Endodermal cell (in vitro differentiated cells): ENCODE measurements around the gene ARHGAP33. TPM values are rescaled to one million over a fixed set of nuclear protein-coding genes. Genes with fewer than 3 reads are reported as not detected.

ENCODE experiments used
- DNase-seq: peaks from one replicate; pipeline ENCODE4 v3.0.0-alpha.2; 2017
- H3K27ac ChIP-seq: 2 replicates; pipeline ENCODE4 v1.5.1; 2013; ENCODE audit warnings: mild to moderate bottlenecking, low read depth, low read length, moderate library complexity
- H3K27me3 ChIP-seq: 2 replicates; pipeline ENCODE4 v1.6.1; 2013; ENCODE audit warnings: mild to moderate bottlenecking, low read length, moderate library complexity; ENCODE audit not compliant: insufficient read depth, control insufficient read depth, poor library complexity, severe bottlenecking
- H3K36me3 ChIP-seq: 2 replicates; pipeline ENCODE4 v1.7.0; 2013; ENCODE audit warnings: mild to moderate bottlenecking, low read length, moderate library complexity; ENCODE audit not compliant: control insufficient read depth, insufficient read depth
- H3K4me1 ChIP-seq: one replicate; pipeline ENCODE4 v1.7.0; 2013; ENCODE audit warnings: low read length; ENCODE audit not compliant: control insufficient read depth, insufficient read depth
- H3K4me3 ChIP-seq: 2 replicates; pipeline ENCODE4 v1.5.1; 2013; ENCODE audit warnings: mild to moderate bottlenecking, low read length, moderate library complexity
- H3K9ac ChIP-seq: 2 replicates; pipeline ENCODE4 v1.6.1; 2013; ENCODE audit warnings: mild to moderate bottlenecking, low read length, moderate library complexity; ENCODE audit not compliant: poor library complexity, severe bottlenecking; ENCODE audit errors: extremely low read depth
- H3K9me3 ChIP-seq: 2 replicates; pipeline ENCODE4 v1.6.1; 2013; ENCODE audit warnings: mild to moderate bottlenecking, low read length, moderate library complexity; ENCODE audit not compliant: control insufficient read depth
- H3K27ac Mint-ChIP-seq: 2 replicates; pipeline ENCODE4 v1.8.0; 2020; ENCODE audit warnings: mixed read lengths
- H3K27me3 Mint-ChIP-seq: 2 replicates; pipeline ENCODE4 v1.8.0; 2021; ENCODE audit warnings: mild to moderate bottlenecking, mixed read lengths; ENCODE audit not compliant: insufficient read depth
- H3K36me3 Mint-ChIP-seq: 2 replicates; pipeline ENCODE4 v1.8.0; 2020; ENCODE audit warnings: low read depth, mixed read lengths
- H3K4me1 Mint-ChIP-seq: 2 replicates; pipeline ENCODE4 v1.8.0; 2020; ENCODE audit warnings: mixed read lengths
- H3K4me3 Mint-ChIP-seq: 2 replicates; pipeline ENCODE4 v1.8.0; 2020; ENCODE audit warnings: mild to moderate bottlenecking, moderate library complexity, mixed read lengths
- H3K9me3 Mint-ChIP-seq: 2 replicates; pipeline ENCODE4 v1.8.0; 2020; ENCODE audit warnings: mild to moderate bottlenecking, mixed read lengths
- CTCF ChIP-seq: fragments of 200-600 bp; sonication (generic); conservative IDR thresholded peaks from 2 replicates; pipeline ENCODE4 v1.5.0; 2021; ENCODE audit warnings: antibody characterized with exemption, mild to moderate bottlenecking
- WGBS, 2 experiments: methylation state at CpG; one replicate each; pipeline versions ENCODE4 v1.1.5 to v1.1.7; 2013; ENCODE audit warnings: missing lambda C conversion rate in 2 of 2, mixed read lengths in 1 of 2; ENCODE audit not compliant: insufficient coverage in 1 of 2, insufficient read length in 1 of 2; 5-methylcytosine and 5-hydroxymethylcytosine counted together
- total RNA-seq, 2 donors: library from RNA; stranded (reverse); fragmentation: NEBNext Ultra II Directional in 1 of 2; extraction: Animal tissue kit (Norgen Biotek cat#: 25700) in 1 of 2; gene quantifications; 2 replicates in 1 of 2; 3 replicates in 1 of 2; pipeline ENCODE4 v1.2.1, GENCODE V29; 2021

The ARHGAP33 gene
- total RNA-seq, 2 donors from 2014 or later: 12.7 to 15.0 TPM

- Histone ChIP-seq H3K4me1 (no peaks in the 10 kb centered on the region), H3K36me3 (peaks cover 72% of the 10 kb centered on the region), H3K9ac (no peak overlapping the region), H3K27me3 (no peaks in the 10 kb centered on the region), H3K27ac (no peak overlapping the region), H3K9me3 (no peaks in the 10 kb centered on the region), H3K4me3 (no peak overlapping the region)
- H3K27ac Mint-ChIP-seq: no peak overlapping the region
- TF ChIP-seq CTCF: no peak
- H3K36me3 Mint-ChIP-seq: peaks cover 63% of the 10 kb centered on the region
- H3K27me3 Mint-ChIP-seq: no peaks in the 10 kb centered on the region
- no peaks in the 10 kb centered on the region for H3K9me3 Mint-ChIP-seq
- H3K4me1 Mint-ChIP-seq: no peaks in the 10 kb centered on the region
- no peak overlapping the region for H3K4me3 Mint-ChIP-seq
- DNase-seq: no peak
- WGBS, 2 experiments: 91 to 98% methylated on average over 4 to 5 of the region's 5 CpGs
These were observed 40.5 kb upstream of the ARHGAP33 start for GRCh38 chr19:35734889-35735288.

- H3K27ac ChIP-seq: no peak overlapping the region
- no peak for DNase-seq
- H3K36me3 Mint-ChIP-seq: peaks cover 49% of the 10 kb centered on the region
- H3K9ac ChIP-seq: no peak overlapping the region
- no peaks in the 10 kb centered on the region for H3K9me3 Mint-ChIP-seq
- H3K36me3 ChIP-seq: peaks cover 56% of the 10 kb centered on the region
- no peak overlapping the region for H3K4me3 ChIP-seq
- H3K27me3 Mint-ChIP-seq: no peaks in the 10 kb centered on the region
- H3K4me1 Mint-ChIP-seq: no peaks in the 10 kb centered on the region
- 92 to 98% methylated on average over 11 to 22 of the region's 22 CpGs for WGBS, 2 experiments
- H3K27me3 ChIP-seq: no peaks in the 10 kb centered on the region
- no peak overlapping the region for H3K4me3 Mint-ChIP-seq
- H3K9me3 ChIP-seq: no peaks in the 10 kb centered on the region
- H3K27ac Mint-ChIP-seq: no peak overlapping the region
- peak; percentile 52 for TF ChIP-seq CTCF
- no peaks in the 10 kb centered on the region for H3K4me1 ChIP-seq
These were observed 38.2 kb upstream of the ARHGAP33 start for GRCh38 chr19:35736913-35737886.

GRCh38 chr19:35738021-35738886 lies 37.1 kb upstream of the ARHGAP33 start:
- no peaks in the 10 kb centered on the region for H3K27me3 Mint-ChIP-seq

More at GRCh38 chr19:35738021-35738886, 37.1 kb upstream of the ARHGAP33 start:
- Histone ChIP-seq H3K36me3 (peaks cover 54% of the 10 kb centered on the region), H3K9me3 (no peaks in the 10 kb centered on the region), H3K27me3 (no peaks in the 10 kb centered on the region), H3K4me1 (no peaks in the 10 kb centered on the region), H3K9ac (no peak overlapping the region), H3K27ac (no peak overlapping the region), H3K4me3 (no peak overlapping the region)
- Mint-ChIP-seq H3K9me3 (no peaks in the 10 kb centered on the region), H3K4me3 (no peak overlapping the region), H3K4me1 (no peaks in the 10 kb centered on the region), H3K36me3 (peaks cover 53% of the 10 kb centered on the region), H3K27ac (no peak overlapping the region)
- WGBS, 2 experiments: 94 to 98% methylated on average over 28 to 37 of the region's 37 CpGs
- DNase-seq: no peak
- TF ChIP-seq CTCF: no peak
